ENCODE results near the gene KLK15. TPM values are rescaled to one million over a fixed set of nuclear protein-coding genes. Genes with fewer than 3 reads are reported as not detected.

Gene KLK15
- total and polyA plus RNA-seq, 5 donors from 2014 or later: not detected

- no peak for ATAC-seq (ENCODE audit: low read depth in 2 of 2)
- no peaks in the 10 kb centered on the region for H3K36me3 Mint-ChIP-seq
- no peak overlapping the region for H3K27ac ChIP-seq (ENCODE audit: insufficient read depth, low read length, poor library complexity, severe bottlenecking)
Measured at GRCh38 chr19:50858886-50859285, 25.5 kb upstream of the KLK15 start.

GRCh38 chr19:50857366-50857765, 24.0 kb upstream of the KLK15 start:
- peaks cover 0 to 4% of the 10 kb centered on the region in 2 experiments for H3K9me3 ChIP-seq (ENCODE audit: control insufficient read depth in 2 of 2, low read length in 2 of 2)
- DNase-seq: no peak
- ATAC-seq (ENCODE audit: low read depth in 2 of 2): no peak
- peak overlapping the region in 1 of 3 donors; percentile 10 for H3K27ac Mint-ChIP-seq
- no peaks in the 10 kb centered on the region for H3K4me1 Mint-ChIP-seq
- no peaks in the 10 kb centered on the region for H3K27me3 ChIP-seq (ENCODE audit: control insufficient read depth, insufficient read depth, low read length)
- no peaks in the 10 kb centered on the region for H3K36me3 Mint-ChIP-seq
- no peak overlapping the region for H3K4me3 Mint-ChIP-seq
- no peaks in the 10 kb centered on the region for H3K4me1 ChIP-seq (ENCODE audit: control insufficient read depth, insufficient read depth, low read length, poor library complexity, severe bottlenecking)
- no peak overlapping the region for H3K27ac ChIP-seq (ENCODE audit: insufficient read depth, low read length, poor library complexity, severe bottlenecking)
- H3K36me3 ChIP-seq (ENCODE audit: control insufficient read depth, insufficient read depth, low read length): no peaks in the 10 kb centered on the region
- peaks cover 24% of the 10 kb centered on the region for H3K27me3 Mint-ChIP-seq
- H3K4me3 ChIP-seq (ENCODE audit: low read depth, low read length): no peak overlapping the region
- peaks cover 0 to 15% (median 0%) of the 10 kb centered on the region in 7 donors for H3K9me3 Mint-ChIP-seq

More at GRCh38 chr19:50858886-50859285, 25.5 kb upstream of the KLK15 start:
- Histone ChIP-seq H3K4me3 (ENCODE audit: low read depth, low read length) (no peak overlapping the region), H3K4me1 (ENCODE audit: control insufficient read depth, insufficient read depth, low read length, poor library complexity, severe bottlenecking) (no peaks in the 10 kb centered on the region), H3K36me3 (ENCODE audit: control insufficient read depth, insufficient read depth, low read length) (no peaks in the 10 kb centered on the region), H3K27me3 (ENCODE audit: control insufficient read depth, insufficient read depth, low read length) (no peaks in the 10 kb centered on the region), H3K9me3 (ENCODE audit: control insufficient read depth in 2 of 2, low read length in 2 of 2) (peaks cover 0 to 4% of the 10 kb centered on the region in 2 experiments)
- no peak overlapping the region for H3K4me3 Mint-ChIP-seq
- H3K4me1 Mint-ChIP-seq: no peaks in the 10 kb centered on the region
- H3K9me3 Mint-ChIP-seq: peaks cover 0 to 15% (median 1%) of the 10 kb centered on the region in 7 donors
- peaks cover 29% of the 10 kb centered on the region for H3K27me3 Mint-ChIP-seq
- H3K27ac Mint-ChIP-seq: no peak overlapping the region
- DNase-seq: no peak

DNA sequence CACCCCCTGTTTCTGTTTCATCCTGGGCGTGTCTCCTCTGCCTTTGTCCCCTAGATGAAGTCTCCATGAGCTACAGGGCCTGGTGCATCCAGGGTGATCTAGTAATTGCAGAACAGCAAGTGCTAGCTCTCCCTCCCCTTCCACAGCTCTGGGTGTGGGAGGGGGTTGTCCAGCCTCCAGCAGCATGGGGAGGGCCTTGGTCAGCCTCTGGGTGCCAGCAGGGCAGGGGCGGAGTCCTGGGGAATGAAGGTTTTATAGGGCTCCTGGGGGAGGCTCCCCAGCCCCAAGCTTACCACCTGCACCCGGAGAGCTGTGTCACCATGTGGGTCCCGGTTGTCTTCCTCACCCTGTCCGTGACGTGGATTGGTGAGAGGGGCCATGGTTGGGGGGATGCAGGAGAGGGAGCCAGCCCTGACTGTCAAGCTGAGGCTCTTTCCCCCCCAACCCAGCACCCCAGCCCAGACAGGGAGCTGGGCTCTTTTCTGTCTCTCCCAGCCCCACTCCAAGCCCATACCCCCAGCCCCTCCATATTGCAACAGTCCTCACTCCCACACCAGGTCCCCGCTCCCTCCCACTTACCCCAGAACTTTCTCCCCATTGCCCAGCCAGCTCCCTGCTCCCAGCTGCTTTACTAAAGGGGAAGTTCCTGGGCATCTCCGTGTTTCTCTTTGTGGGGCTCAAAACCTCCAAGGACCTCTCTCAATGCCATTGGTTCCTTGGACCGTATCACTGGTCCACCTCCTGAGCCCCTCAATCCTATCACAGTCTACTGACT, 21.4 kb upstream of the KLK15 start, which contains the start of gene KLK3:
Gene KLK3 (plus strand): TSS at position 280 of the 775 bp plus-strand sequence. CDS start 41 bp downstream, at position 321.
- H3K27me3 ChIP-seq (ENCODE audit: control insufficient read depth, insufficient read depth, low read length): peaks cover 2% of the 10 kb centered on the region
- H3K36me3 ChIP-seq (ENCODE audit: control insufficient read depth, insufficient read depth, low read length): no peaks in the 10 kb centered on the region
- H3K9me3 ChIP-seq (ENCODE audit: control insufficient read depth in 2 of 2, low read length in 2 of 2): no peaks in the 10 kb centered on the region
- peak within 1 kb of the TSS in 1 of 3 donors; percentile 62 for H3K27ac Mint-ChIP-seq
- peaks cover 20% of the 10 kb centered on the region for H3K27me3 Mint-ChIP-seq
- DNase-seq (no peak), ATAC-seq (ENCODE audit: low read depth in 2 of 2) (no peak)
- H3K27ac ChIP-seq (ENCODE audit: insufficient read depth, low read length, poor library complexity, severe bottlenecking): no peak within 1 kb of the TSS
- H3K4me1 Mint-ChIP-seq: no peaks in the 10 kb centered on the region
- no peaks in the 10 kb centered on the region for H3K36me3 Mint-ChIP-seq
- H3K4me3 Mint-ChIP-seq: no peak within 1 kb of the TSS
- no peak within 1 kb of the TSS for H3K4me3 ChIP-seq (ENCODE audit: low read depth, low read length)
- no peaks in the 10 kb centered on the region for H3K4me1 ChIP-seq (ENCODE audit: control insufficient read depth, insufficient read depth, low read length, poor library complexity, severe bottlenecking)
- H3K9me3 Mint-ChIP-seq: peaks cover 0 to 5% (median 0%) of the 10 kb centered on the region in 7 donors

- Histone ChIP-seq H3K4me3 (ENCODE audit: low read depth, low read length) (no peak overlapping the region), H3K36me3 (ENCODE audit: control insufficient read depth, insufficient read depth, low read length) (no peaks in the 10 kb centered on the region), H3K4me1 (ENCODE audit: control insufficient read depth, insufficient read depth, low read length, poor library complexity, severe bottlenecking) (no peaks in the 10 kb centered on the region), H3K27ac (ENCODE audit: insufficient read depth, low read length, poor library complexity, severe bottlenecking) (no peak overlapping the region), H3K27me3 (ENCODE audit: control insufficient read depth, insufficient read depth, low read length) (peaks cover 2% of the 10 kb centered on the region), H3K9me3 (ENCODE audit: control insufficient read depth in 2 of 2, low read length in 2 of 2) (no peaks in the 10 kb centered on the region)
- no peaks in the 10 kb centered on the region for H3K4me1 Mint-ChIP-seq
- H3K27ac Mint-ChIP-seq: no peak overlapping the region
- ATAC-seq (ENCODE audit: low read depth in 2 of 2) (no peak), DNase-seq (no peak)
- no peak overlapping the region for H3K4me3 Mint-ChIP-seq
- H3K27me3 Mint-ChIP-seq: peaks cover 6% of the 10 kb centered on the region
- no peaks in the 10 kb centered on the region for H3K36me3 Mint-ChIP-seq
- H3K9me3 Mint-ChIP-seq: peaks cover 0 to 5% (median 0%) of the 10 kb centered on the region in 7 donors
Measured at GRCh38 chr19:50851620-50852019, 18.2 kb upstream of the KLK15 start.

DNA sequence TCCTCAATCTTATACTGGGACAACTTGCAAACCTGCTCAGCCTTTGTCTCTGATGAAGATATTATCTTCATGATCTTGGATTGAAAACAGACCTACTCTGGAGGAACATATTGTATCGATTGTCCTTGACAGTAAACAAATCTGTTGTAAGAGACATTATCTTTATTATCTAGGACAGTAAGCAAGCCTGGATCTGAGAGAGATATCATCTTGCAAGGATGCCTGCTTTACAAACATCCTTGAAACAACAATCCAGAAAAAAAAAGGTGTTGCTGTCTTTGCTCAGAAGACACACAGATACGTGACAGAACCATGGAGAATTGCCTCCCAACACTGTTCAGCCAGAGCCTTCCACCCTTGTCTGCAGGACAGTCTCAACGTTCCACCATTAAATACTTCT, 17.4 kb upstream of the KLK15 start:
- Mint-ChIP-seq H3K27ac (no peak overlapping the region), H3K9me3 (peaks cover 0 to 5% (median 0%) of the 10 kb centered on the region in 7 donors), H3K4me3 (no peak overlapping the region), H3K27me3 (peaks cover 6% of the 10 kb centered on the region), H3K36me3 (no peaks in the 10 kb centered on the region), H3K4me1 (no peaks in the 10 kb centered on the region)
- no peaks in the 10 kb centered on the region for H3K4me1 ChIP-seq (ENCODE audit: control insufficient read depth, insufficient read depth, low read length, poor library complexity, severe bottlenecking)
- DNase-seq: no peak
- H3K27ac ChIP-seq (ENCODE audit: insufficient read depth, low read length, poor library complexity, severe bottlenecking): no peak overlapping the region
- ATAC-seq (ENCODE audit: low read depth in 2 of 2): no peak
- peaks cover 2% of the 10 kb centered on the region for H3K27me3 ChIP-seq (ENCODE audit: control insufficient read depth, insufficient read depth, low read length)
- H3K4me3 ChIP-seq (ENCODE audit: low read depth, low read length): no peak overlapping the region
- no peaks in the 10 kb centered on the region for H3K9me3 ChIP-seq (ENCODE audit: control insufficient read depth in 2 of 2, low read length in 2 of 2)
- no peaks in the 10 kb centered on the region for H3K36me3 ChIP-seq (ENCODE audit: control insufficient read depth, insufficient read depth, low read length)

GRCh38 chr19:50844296-50844935, 11.0 kb upstream of the KLK15 start:
- no peaks in the 10 kb centered on the region for H3K36me3 ChIP-seq (ENCODE audit: control insufficient read depth, insufficient read depth, low read length)
- no peaks in the 10 kb centered on the region for H3K4me1 ChIP-seq (ENCODE audit: control insufficient read depth, insufficient read depth, low read length, poor library complexity, severe bottlenecking)
- no peak for ATAC-seq (ENCODE audit: low read depth in 2 of 2)
- H3K27ac Mint-ChIP-seq: no peak overlapping the region
- H3K4me1 Mint-ChIP-seq: no peaks in the 10 kb centered on the region
- H3K9me3 Mint-ChIP-seq: peaks cover 0 to 21% (median 3%) of the 10 kb centered on the region in 7 donors
- H3K36me3 Mint-ChIP-seq: no peaks in the 10 kb centered on the region
- H3K27me3 Mint-ChIP-seq: peaks cover 18% of the 10 kb centered on the region
- no peak for DNase-seq
- no peak overlapping the region for H3K4me3 Mint-ChIP-seq
- no peaks in the 10 kb centered on the region for H3K27me3 ChIP-seq (ENCODE audit: control insufficient read depth, insufficient read depth, low read length)
- peaks cover 0 to 8% of the 10 kb centered on the region in 2 experiments for H3K9me3 ChIP-seq (ENCODE audit: control insufficient read depth in 2 of 2, low read length in 2 of 2)
- no peak overlapping the region for H3K27ac ChIP-seq (ENCODE audit: insufficient read depth, low read length, poor library complexity, severe bottlenecking)
- no peak overlapping the region for H3K4me3 ChIP-seq (ENCODE audit: low read depth, low read length)

GRCh38 chr19:50843701-50844221, 10.4 kb upstream of the KLK15 start:
- Mint-ChIP-seq H3K27ac (no peak overlapping the region), H3K4me3 (no peak overlapping the region), H3K36me3 (no peaks in the 10 kb centered on the region), H3K9me3 (peaks cover 0 to 21% (median 3%) of the 10 kb centered on the region in 7 donors), H3K4me1 (no peaks in the 10 kb centered on the region), H3K27me3 (peaks cover 18% of the 10 kb centered on the region)
- H3K36me3 ChIP-seq (ENCODE audit: control insufficient read depth, insufficient read depth, low read length): no peaks in the 10 kb centered on the region
- H3K4me3 ChIP-seq (ENCODE audit: low read depth, low read length): no peak overlapping the region
- ATAC-seq (ENCODE audit: low read depth in 2 of 2): no peak
- H3K4me1 ChIP-seq (ENCODE audit: control insufficient read depth, insufficient read depth, low read length, poor library complexity, severe bottlenecking): no peaks in the 10 kb centered on the region
- DNase-seq: no peak
- H3K27ac ChIP-seq (ENCODE audit: insufficient read depth, low read length, poor library complexity, severe bottlenecking): no peak overlapping the region
- peaks cover 0 to 8% of the 10 kb centered on the region in 2 experiments for H3K9me3 ChIP-seq (ENCODE audit: control insufficient read depth in 2 of 2, low read length in 2 of 2)
- H3K27me3 ChIP-seq (ENCODE audit: control insufficient read depth, insufficient read depth, low read length): no peaks in the 10 kb centered on the region
